ENCODE results near the gene GDF2. TPM values are rescaled to one million over a fixed set of nuclear protein-coding genes. Genes with fewer than 3 reads are reported as not detected.

Gene GDF2
- total and polyA plus RNA-seq, 2 of the 4 experiments (the other 2 are of a cell fraction) = under 0.01 TPM; not detected in 1

- BruUV-seq (replicated peaks) = no TSS peak
- H3K4me2 ChIP-seq (ENCODE audit: low read depth, low read length) = no peak overlapping the region
Observed at GRCh38 chr10:47312663-47312995, 9.6 kb upstream of the GDF2 start.

More at GRCh38 chr10:47312663-47312995, 9.6 kb upstream of the GDF2 start:
- no peak overlapping the region for H2BK20ac ChIP-seq (ENCODE audit: low read depth, low read length)
- DNase-seq (no peak), ATAC-seq (ENCODE audit: low read depth) (no peak)
- H2BK5ac ChIP-seq (ENCODE audit: low read depth, low read length, poor library complexity, severe bottlenecking) = no peak overlapping the region
- no peak overlapping the region for H3K23ac ChIP-seq (ENCODE audit: low read depth, low read length)
- no peaks in the 10 kb centered on the region for H3K79me1 ChIP-seq (ENCODE audit: low read depth in 1 of 2, low read length in 2 of 2)
- in situ Hi-C loops (cut with MboI; ENCODE audit: low sequenced_read_pairs) = no loop called here
- no peaks in the 10 kb centered on the region for H3K4me1 ChIP-seq (ENCODE audit: control insufficient read depth, insufficient read depth, low read length)
- no peak overlapping the region for H3K4me3 ChIP-seq (ENCODE audit: insufficient read depth, low read depth, low read length)
- ChIA-PET CTCF (interaction anchor here (1.0 to 3.8 kb wide), 5 partner anchors 258 to 318 kb away, joined by 3 to 36 read pairs (median 5); no protein-coding TSS in a partner anchor), POLR2A (ENCODE audit: unreplicated experiment) (no interaction called here)
- no peak overlapping the region for H3K56ac ChIP-seq (ENCODE audit: extremely low read depth, insufficient read depth, low read length)
- no peaks in the 10 kb centered on the region for H3K9me3 ChIP-seq (ENCODE audit: control insufficient read depth, insufficient read depth, low read length)
- dilution Hi-C loops (cut with HindIII; ENCODE audit: low sequenced_read_pairs, unreplicated experiment) = no loop called here
- H3K4ac ChIP-seq (ENCODE audit: low read depth, low read length) = no peak overlapping the region
- H4K91ac ChIP-seq (ENCODE audit: insufficient read depth, low read depth, low read length) = no peak overlapping the region
- H3K36me3 ChIP-seq (ENCODE audit: control insufficient read depth, insufficient read depth, low read length) = no peaks in the 10 kb centered on the region
- H2BK15ac ChIP-seq (ENCODE audit: low read depth, low read length) = no peak overlapping the region
- no peak overlapping the region for H3K18ac ChIP-seq (ENCODE audit: low read depth, low read length)
- intact Hi-C loops (cut with micrococcal nuclease) = loop anchor here (1.0 to 10.0 kb wide), 3 partner anchors 265 to 318 kb away; no protein-coding TSS in a partner anchor
- no peaks in the 10 kb centered on the region for H4K20me1 ChIP-seq (ENCODE audit: insufficient read depth, low read length)
- H3K27ac ChIP-seq (ENCODE audit: insufficient read depth, low read length) = no peak overlapping the region
- H3K14ac ChIP-seq (replicated peaks; ENCODE audit: low read depth, low read length) = no peak overlapping the region
- no peak for TF ChIP-seq RAD21 (IDR thresholded peaks at IDR 0.05; ENCODE audit: low read length)
- no peak for TF ChIP-seq CHD1 (IDR thresholded peaks at IDR 0.05; ENCODE audit: low read depth, low read length)
- TF ChIP-seq RCOR1 (IDR thresholded peaks at IDR 0.05; ENCODE audit: insufficient replicate concordance, low read length) = no peak
- no peak for TF ChIP-seq SMC3 (IDR thresholded peaks at IDR 0.05; ENCODE audit: low read depth, low read length)
- no peak for TF ChIP-seq MAZ (IDR thresholded peaks at IDR 0.05; ENCODE audit: borderline replicate concordance, low read depth, low read length)
- no peak for TF ChIP-seq USF2 (IDR thresholded peaks at IDR 0.05; ENCODE audit: low read depth, low read length)
- no peak for TF ChIP-seq RFX5 (IDR thresholded peaks at IDR 0.05; ENCODE audit: low read depth, low read length)
- no peak for TF ChIP-seq MXI1 (IDR thresholded peaks at IDR 0.05; ENCODE audit: borderline replicate concordance, low read depth, low read length)
- no peak for TF ChIP-seq POLR2A (IDR thresholded peaks at IDR 0.05; ENCODE audit: low read depth, low read length)
- no peak for TF ChIP-seq NFE2L2 (IDR thresholded peaks at IDR 0.05; ENCODE audit: low read depth, low read length)
- TF ChIP-seq CEBPB (IDR thresholded peaks at IDR 0.05; ENCODE audit: low read depth, low read length) = no peak
- no peak for TF ChIP-seq MAFK (IDR thresholded peaks at IDR 0.05; ENCODE audit: low read depth, low read length)
- no peak for TF ChIP-seq ELK1 (IDR thresholded peaks at IDR 0.05; ENCODE audit: borderline replicate concordance, low read depth, low read length)
- TF ChIP-seq CTCF (conservative IDR thresholded peaks at IDR 0.05; ENCODE audit: low read depth, low read length) = no peak
- H2BK120ac ChIP-seq (ENCODE audit: low read depth, low read length) = no peak overlapping the region
- H3K9me1 ChIP-seq (ENCODE audit: insufficient read depth, low read length) = no peaks in the 10 kb centered on the region
- no peak overlapping the region for H2AFZ ChIP-seq (replicated peaks; ENCODE audit: low read length, poor library complexity)
- H3K9ac ChIP-seq (ENCODE audit: low read depth, low read length) = no peak overlapping the region
- H2AK9ac ChIP-seq (replicated peaks; ENCODE audit: low read depth, low read length, poor library complexity) = no peak overlapping the region
- no peak overlapping the region for H2AK5ac ChIP-seq (ENCODE audit: low read depth, low read length)
- no peak overlapping the region for H4K8ac ChIP-seq (ENCODE audit: low read depth in 2 of 2, low read length in 2 of 2)
- H4K5ac ChIP-seq (ENCODE audit: low read depth, low read length) = no peak overlapping the region
- WGBS, 2 experiments (ENCODE audit: extremely low coverage in 2 of 2, insufficient read length in 1 of 2) = 75% methylated on average over 5 of the region's 7 CpGs; no CpG with 5 or more reads in 1 of the 2 experiments
- peaks cover 9% of the 10 kb centered on the region for H3K27me3 ChIP-seq (ENCODE audit: control insufficient read depth, insufficient read depth, low read length)
